Body of pancreas (tissue), 4 donors: ENCODE results near the gene EVA1C.

Source experiments
- CTCF ChIP-seq, 7 experiments: fragments of 450-650 bp in 4 of 7; fragments of 200-600 bp in 3 of 7; sonication (generic) in 3 of 7; IDR thresholded peaks; one replicate each; pipeline ENCODE4 v1.5.1; 2016 to 2019; ENCODE audit warnings: antibody characterized with exemption in 7 of 7
- POLR2A ChIP-seq, 3 donors: fragments of 450-650 bp; IDR thresholded peaks; one replicate each; pipeline ENCODE4 v1.6.1; 2016; ENCODE audit warnings: antibody characterized with exemption in 3 of 3, mild to moderate bottlenecking in 2 of 3

GRCh38 chr21:32380940-32381339 lies 31.6 kb upstream of the EVA1C start:
- TF ChIP-seq CTCF (IDR thresholded peaks at IDR 0.05) (no peak), POLR2A (IDR thresholded peaks at IDR 0.05) (no peak)
